ENCODE measurements around the gene YARS1.

Gene YARS1

GRCh38 chr1:32770221-32770731 is 46.9 kb downstream of the YARS1 start:
- Histone ChIP-seq H3K9me3 (ENCODE audit: control insufficient read depth, low read length) (no peaks in the 10 kb centered on the region), H3K4me3 (ENCODE audit: low read depth, low read length) (no peak overlapping the region), H3K79me2 (no peaks in the 10 kb centered on the region), H3K4me2 (ENCODE audit: low read length) (no peak overlapping the region), H3K27me3 (ENCODE audit: control insufficient read depth, insufficient read depth, low read length) (no peaks in the 10 kb centered on the region), H2AFZ (no peak overlapping the region), H3K36me3 (ENCODE audit: control insufficient read depth, insufficient read depth, low read length) (no peaks in the 10 kb centered on the region), H3K27ac (no peak overlapping the region), H3K9ac (no peak overlapping the region), H3K4me1 (peaks cover 17% of the 10 kb centered on the region)
- TF ChIP-seq CTCF (IDR thresholded peaks at IDR 0.05), result no peak

- H3K4me2 ChIP-seq (ENCODE audit: low read length), result no peak overlapping the region
- no peaks in the 10 kb centered on the region for H3K9me3 ChIP-seq (ENCODE audit: control insufficient read depth, low read length)
- H3K79me2 ChIP-seq, result peaks cover 3% of the 10 kb centered on the region
- H3K4me3 ChIP-seq (ENCODE audit: low read depth, low read length), result no peak overlapping the region
- H3K27me3 ChIP-seq (ENCODE audit: control insufficient read depth, insufficient read depth, low read length), result no peaks in the 10 kb centered on the region
- peaks cover 17% of the 10 kb centered on the region for H3K4me1 ChIP-seq
- TF ChIP-seq CTCF (IDR thresholded peaks at IDR 0.05), result no peak
- no peak overlapping the region for H3K9ac ChIP-seq
- no peaks in the 10 kb centered on the region for H3K36me3 ChIP-seq (ENCODE audit: control insufficient read depth, insufficient read depth, low read length)
- no peak overlapping the region for H3K27ac ChIP-seq
- H2AFZ ChIP-seq, result no peak overlapping the region
Measured at GRCh38 chr1:32769524-32770220, 47.5 kb downstream of the YARS1 start.

GRCh38 chr1:32768110-32768850 is 48.9 kb downstream of the YARS1 start:
- H3K4me1 ChIP-seq, result peaks cover 17% of the 10 kb centered on the region
- no peak for TF ChIP-seq CTCF (IDR thresholded peaks at IDR 0.05)
- no peak overlapping the region for H3K4me3 ChIP-seq (ENCODE audit: low read depth, low read length)
- H3K9ac ChIP-seq, result no peak overlapping the region
- H3K4me2 ChIP-seq (ENCODE audit: low read length), result no peak overlapping the region
- no peak overlapping the region for H2AFZ ChIP-seq
- H3K27ac ChIP-seq, result peak overlapping the region; percentile 81
- no peaks in the 10 kb centered on the region for H3K27me3 ChIP-seq (ENCODE audit: control insufficient read depth, insufficient read depth, low read length)
- no peaks in the 10 kb centered on the region for H3K36me3 ChIP-seq (ENCODE audit: control insufficient read depth, insufficient read depth, low read length)
- H3K9me3 ChIP-seq (ENCODE audit: control insufficient read depth, low read length), result no peaks in the 10 kb centered on the region
- peaks cover 3% of the 10 kb centered on the region for H3K79me2 ChIP-seq

GRCh38 chr1:32767641-32768040 is 49.5 kb downstream of the YARS1 start:
- no peaks in the 10 kb centered on the region for H3K36me3 ChIP-seq (ENCODE audit: control insufficient read depth, insufficient read depth, low read length)
- H3K4me2 ChIP-seq (ENCODE audit: low read length), result peak overlapping the region; percentile 43
- H3K9ac ChIP-seq, result no peak overlapping the region
- no peaks in the 10 kb centered on the region for H3K27me3 ChIP-seq (ENCODE audit: control insufficient read depth, insufficient read depth, low read length)
- TF ChIP-seq CTCF (IDR thresholded peaks at IDR 0.05), result no peak
- H2AFZ ChIP-seq, result no peak overlapping the region
- no peaks in the 10 kb centered on the region for H3K9me3 ChIP-seq (ENCODE audit: control insufficient read depth, low read length)
- H3K4me1 ChIP-seq, result peaks cover 17% of the 10 kb centered on the region
- peaks cover 3% of the 10 kb centered on the region for H3K79me2 ChIP-seq
- H3K27ac ChIP-seq, result peak overlapping the region; percentile 81
- peak overlapping the region; percentile 39 for H3K4me3 ChIP-seq (ENCODE audit: low read depth, low read length)

All from parathyroid adenoma (tissue), 2 donors.